ENCODE measurements around the gene EXO1. TPM values are rescaled to one million over a fixed set of nuclear protein-coding genes. Genes with fewer than 3 reads are reported as not detected.
"Not testable (repeated sequence)": the region's sequence is repeated elsewhere in the genome, so short reads cannot be mapped to it uniquely, and the experiment has no call there.

Gene EXO1
- 10 to 100 TPM; 42.1 to 56.2 TPM for total RNA-seq

- H3K4me3 Mint-ChIP-seq: peak within 1 kb of the TSS; percentile 95 to 99
- peaks cover 11 to 17% of the 10 kb centered on the region in 2 donors for H3K36me3 Mint-ChIP-seq (ENCODE audit: insufficient read depth in 2 of 2)
- DNase-seq (peak; percentile 90 to 91), ATAC-seq (replicated peaks in 1 of 2) (peak; percentile 95)
- H3K27me3 Mint-ChIP-seq (ENCODE audit: low read depth): no peaks in the 10 kb centered on the region
- no peaks in the 10 kb centered on the region for H3K9me3 Mint-ChIP-seq
- peak within 1 kb of the TSS; percentile 99 for H3K27ac Mint-ChIP-seq
- H3K4me1 Mint-ChIP-seq (ENCODE audit: low read depth): peaks cover 26% of the 10 kb centered on the region
These were observed at the start of gene EXO1 for GRCh38 chr1:241847796-241848685. TSS of gene EXO1 (plus strand) at chr1:241848204. CDS start at chr1:241850426, 2,222 bp downstream.

GRCh38 chr1:241799416-241799815 is 48.6 kb upstream of the EXO1 start:
- no peak overlapping the region for H3K27ac Mint-ChIP-seq
- no peak overlapping the region for H3K4me3 Mint-ChIP-seq
- DNase-seq (no peak), ATAC-seq (replicated peaks in 1 of 2) (no peak)
- no peaks in the 10 kb centered on the region for H3K27me3 Mint-ChIP-seq (ENCODE audit: low read depth)
- no peaks in the 10 kb centered on the region for H3K9me3 Mint-ChIP-seq
- no peaks in the 10 kb centered on the region for H3K36me3 Mint-ChIP-seq (ENCODE audit: insufficient read depth in 2 of 2)
- H3K4me1 Mint-ChIP-seq (ENCODE audit: low read depth): no peaks in the 10 kb centered on the region

GRCh38 chr1:241800640-241801039 is 47.4 kb upstream of the EXO1 start:
- no peaks in the 10 kb centered on the region for H3K9me3 Mint-ChIP-seq
- DNase-seq (no peak), ATAC-seq (replicated peaks in 1 of 2) (no peak)
- H3K4me3 Mint-ChIP-seq: no peak overlapping the region
- H3K4me1 Mint-ChIP-seq (ENCODE audit: low read depth): no peaks in the 10 kb centered on the region
- no peak overlapping the region for H3K27ac Mint-ChIP-seq
- no peaks in the 10 kb centered on the region for H3K36me3 Mint-ChIP-seq (ENCODE audit: insufficient read depth in 2 of 2)
- no peaks in the 10 kb centered on the region for H3K27me3 Mint-ChIP-seq (ENCODE audit: low read depth)

- H3K36me3 Mint-ChIP-seq (ENCODE audit: insufficient read depth in 2 of 2): no peaks in the 10 kb centered on the region
- no peaks in the 10 kb centered on the region for H3K27me3 Mint-ChIP-seq (ENCODE audit: low read depth)
- H3K27ac Mint-ChIP-seq: no peak overlapping the region
- H3K4me1 Mint-ChIP-seq (ENCODE audit: low read depth): no peaks in the 10 kb centered on the region
- no peak overlapping the region for H3K4me3 Mint-ChIP-seq
- ATAC-seq (replicated peaks in 1 of 2) (no peak), DNase-seq (no peak)
- H3K9me3 Mint-ChIP-seq: no peaks in the 10 kb centered on the region
These were observed 45.1 kb upstream of the EXO1 start for GRCh38 chr1:241802863-241803262.

GRCh38 chr1:241804706-241805105 is 43.3 kb upstream of the EXO1 start:
- not testable (repeated sequence) for H3K27me3 Mint-ChIP-seq (ENCODE audit: low read depth); ATAC-seq (replicated peaks in 1 of 2); H3K9me3 Mint-ChIP-seq; H3K27ac Mint-ChIP-seq; DNase-seq; H3K4me1 Mint-ChIP-seq (ENCODE audit: low read depth); H3K4me3 Mint-ChIP-seq; H3K36me3 Mint-ChIP-seq (ENCODE audit: insufficient read depth in 2 of 2)

GRCh38 chr1:241808265-241808664 is 39.7 kb upstream of the EXO1 start:
- ATAC-seq (replicated peaks in 1 of 2): no peak
- H3K27me3 Mint-ChIP-seq (ENCODE audit: low read depth): no peaks in the 10 kb centered on the region
- H3K4me1 Mint-ChIP-seq (ENCODE audit: low read depth): no peaks in the 10 kb centered on the region
- no peak for DNase-seq
- no peak overlapping the region for H3K4me3 Mint-ChIP-seq
- no peaks in the 10 kb centered on the region for H3K36me3 Mint-ChIP-seq (ENCODE audit: insufficient read depth in 2 of 2)
- H3K9me3 Mint-ChIP-seq: no peaks in the 10 kb centered on the region
- no peak overlapping the region for H3K27ac Mint-ChIP-seq

GRCh38 chr1:241810769-241811405 is 37.1 kb upstream of the EXO1 start:
- no peak overlapping the region for H3K27ac Mint-ChIP-seq
- H3K4me1 Mint-ChIP-seq (ENCODE audit: low read depth): no peaks in the 10 kb centered on the region
- H3K27me3 Mint-ChIP-seq (ENCODE audit: low read depth): no peaks in the 10 kb centered on the region
- no peaks in the 10 kb centered on the region for H3K36me3 Mint-ChIP-seq (ENCODE audit: insufficient read depth in 2 of 2)
- ATAC-seq (replicated peaks in 1 of 2) (no peak), DNase-seq (no peak)
- H3K9me3 Mint-ChIP-seq: no peaks in the 10 kb centered on the region
- no peak overlapping the region for H3K4me3 Mint-ChIP-seq

- Mint-ChIP-seq H3K27me3 (ENCODE audit: low read depth) (peaks cover 7% of the 10 kb centered on the region), H3K9me3 (no peaks in the 10 kb centered on the region), H3K4me3 (no peak overlapping the region), H3K4me1 (ENCODE audit: low read depth) (no peaks in the 10 kb centered on the region), H3K36me3 (ENCODE audit: insufficient read depth in 2 of 2) (no peaks in the 10 kb centered on the region), H3K27ac (no peak overlapping the region)
- no peak for ATAC-seq (replicated peaks in 1 of 2)
- DNase-seq: no peak
These were observed 34.2 kb upstream of the EXO1 start for GRCh38 chr1:241813768-241814320.

- H3K36me3 Mint-ChIP-seq (ENCODE audit: insufficient read depth in 2 of 2): no peaks in the 10 kb centered on the region
- DNase-seq: no peak
- ATAC-seq (replicated peaks in 1 of 2): no peak
- H3K27ac Mint-ChIP-seq: no peak overlapping the region
- no peaks in the 10 kb centered on the region for H3K4me1 Mint-ChIP-seq (ENCODE audit: low read depth)
- no peaks in the 10 kb centered on the region for H3K9me3 Mint-ChIP-seq
- no peak overlapping the region for H3K4me3 Mint-ChIP-seq
- peaks cover 7% of the 10 kb centered on the region for H3K27me3 Mint-ChIP-seq (ENCODE audit: low read depth)
These were observed 32.0 kb upstream of the EXO1 start for GRCh38 chr1:241816008-241816407.

- no peaks in the 10 kb centered on the region for H3K9me3 Mint-ChIP-seq
- H3K4me3 Mint-ChIP-seq: no peak overlapping the region
- no peaks in the 10 kb centered on the region for H3K36me3 Mint-ChIP-seq (ENCODE audit: insufficient read depth in 2 of 2)
- DNase-seq (no peak), ATAC-seq (replicated peaks in 1 of 2) (no peak)
- no peak overlapping the region for H3K27ac Mint-ChIP-seq
- peaks cover 7% of the 10 kb centered on the region for H3K27me3 Mint-ChIP-seq (ENCODE audit: low read depth)
- no peaks in the 10 kb centered on the region for H3K4me1 Mint-ChIP-seq (ENCODE audit: low read depth)
These were observed 30.6 kb upstream of the EXO1 start for GRCh38 chr1:241817331-241817792.

- DNase-seq: no peak
- H3K36me3 Mint-ChIP-seq (ENCODE audit: insufficient read depth in 2 of 2): no peaks in the 10 kb centered on the region
- no peak overlapping the region for H3K27ac Mint-ChIP-seq
- no peaks in the 10 kb centered on the region for H3K9me3 Mint-ChIP-seq
- H3K4me3 Mint-ChIP-seq: no peak overlapping the region
- no peak for ATAC-seq (replicated peaks in 1 of 2)
- peaks cover 7% of the 10 kb centered on the region for H3K27me3 Mint-ChIP-seq (ENCODE audit: low read depth)
- H3K4me1 Mint-ChIP-seq (ENCODE audit: low read depth): no peaks in the 10 kb centered on the region
These were observed 29.9 kb upstream of the EXO1 start for GRCh38 chr1:241817956-241818612.

- no peak overlapping the region for H3K4me3 Mint-ChIP-seq
- no peak overlapping the region for H3K27ac Mint-ChIP-seq
- no peaks in the 10 kb centered on the region for H3K4me1 Mint-ChIP-seq (ENCODE audit: low read depth)
- no peaks in the 10 kb centered on the region for H3K9me3 Mint-ChIP-seq
- H3K36me3 Mint-ChIP-seq (ENCODE audit: insufficient read depth in 2 of 2): no peaks in the 10 kb centered on the region
- no peak for ATAC-seq (replicated peaks in 1 of 2)
- H3K27me3 Mint-ChIP-seq (ENCODE audit: low read depth): peaks cover 7% of the 10 kb centered on the region
- DNase-seq: no peak
These were observed 28.6 kb upstream of the EXO1 start for GRCh38 chr1:241819340-241819866.

- Mint-ChIP-seq H3K4me1 (ENCODE audit: low read depth) (no peaks in the 10 kb centered on the region), H3K9me3 (no peaks in the 10 kb centered on the region), H3K27ac (no peak overlapping the region), H3K27me3 (ENCODE audit: low read depth) (peaks cover 7% of the 10 kb centered on the region), H3K4me3 (no peak overlapping the region), H3K36me3 (ENCODE audit: insufficient read depth in 2 of 2) (no peaks in the 10 kb centered on the region)
- no peak for ATAC-seq (replicated peaks in 1 of 2)
- no peak for DNase-seq
These were observed 26.6 kb upstream of the EXO1 start for GRCh38 chr1:241821363-241821762.
